ENCODE data around the gene C2CD2.

GRCh38 chr21:41866274-41866809 is 87.5 kb downstream of the C2CD2 start:
- TF ChIP-seq CTCF (IDR thresholded peaks at IDR 0.05) (no peak), POLR2A (IDR thresholded peaks at IDR 0.05) (no peak)
